ENCODE measurements around the gene ALPL.

The ALPL gene

DNA sequence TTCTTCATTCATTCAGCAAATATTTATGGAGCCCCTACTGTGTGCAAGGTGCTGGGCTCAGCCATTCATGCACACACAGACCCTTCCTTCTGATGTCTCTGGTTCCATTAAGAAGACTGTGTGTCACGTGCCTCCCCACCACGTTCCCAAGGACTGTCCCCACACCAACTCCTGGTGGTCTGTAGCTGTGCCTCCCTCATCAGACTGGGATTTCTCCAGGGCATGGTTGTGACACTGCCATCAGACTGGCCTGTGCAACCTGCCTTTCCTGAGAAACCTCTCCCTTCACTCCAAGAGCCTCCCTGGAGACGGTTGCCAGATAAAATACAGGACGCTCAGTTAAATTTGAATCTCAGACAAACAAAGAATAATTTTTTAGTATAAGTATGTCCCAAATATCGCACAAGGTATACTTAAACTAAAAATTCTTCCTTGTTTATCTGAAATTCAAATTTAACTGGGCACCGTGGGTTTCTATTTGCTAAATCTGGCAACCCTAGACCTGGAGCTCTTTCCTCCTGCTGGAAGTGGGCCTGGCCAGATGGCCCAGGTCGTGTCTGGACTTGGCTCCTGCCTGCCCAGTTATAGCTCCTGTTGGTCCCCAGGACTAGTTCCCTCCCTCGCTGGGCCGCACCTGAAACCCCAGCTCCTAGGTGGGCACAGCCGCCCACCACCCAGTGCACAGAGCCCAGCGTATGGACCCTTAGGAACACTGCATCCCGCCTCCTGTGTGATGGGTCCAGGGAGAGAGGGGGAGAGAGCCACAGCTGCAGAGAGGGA is 83.1 kb downstream of the ALPL start:
- in situ Hi-C loops (cut with MboI; ENCODE audit: low sequenced_read_pairs): no loop called here
- Histone ChIP-seq H3K27me3 (ENCODE audit: low read depth) (no peaks in the 10 kb centered on the region), H3K4me1 (no peaks in the 10 kb centered on the region), H3K9me3 (no peaks in the 10 kb centered on the region), H3K4me3 (no peak overlapping the region), H3K36me3 (replicated peaks) (no peaks in the 10 kb centered on the region)
- no peak for DNase-seq (ENCODE audit: low spot score in 2 of 2)

DNA sequence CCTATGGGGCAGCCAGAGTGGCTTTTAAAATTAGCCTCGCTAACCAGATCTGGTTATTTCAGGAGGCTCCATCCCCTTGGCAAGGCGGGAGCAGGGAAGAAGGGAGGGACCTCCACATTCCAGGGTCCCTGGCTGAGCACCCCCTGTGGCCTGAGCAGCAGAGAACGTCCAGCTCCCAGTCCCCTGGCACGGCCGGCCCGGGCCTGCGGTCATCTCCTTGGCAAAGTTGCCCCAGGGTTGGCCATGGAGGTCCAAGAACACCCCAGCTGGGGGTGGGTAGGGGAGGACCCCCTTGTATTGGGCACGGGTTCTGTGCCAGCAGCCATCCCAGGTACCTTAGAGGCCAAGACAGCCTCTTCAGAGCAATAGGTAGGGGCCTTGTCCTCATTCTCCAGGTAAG is 84.0 kb downstream of the ALPL start:
- no peaks in the 10 kb centered on the region for H3K27me3 ChIP-seq (ENCODE audit: low read depth)
- in situ Hi-C loops (cut with MboI; ENCODE audit: low sequenced_read_pairs): no loop called here
- no peak overlapping the region for H3K4me3 ChIP-seq
- DNase-seq (ENCODE audit: low spot score in 2 of 2): no peak
- H3K36me3 ChIP-seq (replicated peaks): no peaks in the 10 kb centered on the region
- no peaks in the 10 kb centered on the region for H3K9me3 ChIP-seq
- no peaks in the 10 kb centered on the region for H3K4me1 ChIP-seq

DNA sequence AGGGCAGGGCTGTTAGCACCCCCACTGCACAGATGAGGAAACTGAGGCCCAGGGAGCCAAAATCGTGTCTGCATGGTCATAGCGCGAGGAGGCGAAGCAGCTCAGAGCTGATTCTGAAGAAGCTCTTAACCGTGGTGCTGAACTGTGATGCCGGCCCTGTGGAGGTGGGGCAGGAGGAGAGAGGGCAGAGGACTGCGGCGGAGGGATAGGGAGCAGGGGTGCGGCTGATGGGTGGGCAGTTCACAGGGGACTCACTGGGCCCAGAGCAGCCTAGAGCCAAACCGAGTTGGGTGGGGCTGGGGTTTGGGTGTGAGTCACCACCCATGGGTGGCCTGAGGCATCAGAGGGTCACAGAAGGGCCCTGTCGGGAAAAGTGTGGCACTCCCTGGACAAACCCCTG is 85.3 kb downstream of the ALPL start:
- no peak for DNase-seq (ENCODE audit: low spot score in 2 of 2)
- no peaks in the 10 kb centered on the region for H3K9me3 ChIP-seq
- no peaks in the 10 kb centered on the region for H3K4me1 ChIP-seq
- no peaks in the 10 kb centered on the region for H3K27me3 ChIP-seq (ENCODE audit: low read depth)
- H3K36me3 ChIP-seq (replicated peaks): no peaks in the 10 kb centered on the region
- no peak overlapping the region for H3K4me3 ChIP-seq
- in situ Hi-C loops (cut with MboI; ENCODE audit: low sequenced_read_pairs): no loop called here

DNA sequence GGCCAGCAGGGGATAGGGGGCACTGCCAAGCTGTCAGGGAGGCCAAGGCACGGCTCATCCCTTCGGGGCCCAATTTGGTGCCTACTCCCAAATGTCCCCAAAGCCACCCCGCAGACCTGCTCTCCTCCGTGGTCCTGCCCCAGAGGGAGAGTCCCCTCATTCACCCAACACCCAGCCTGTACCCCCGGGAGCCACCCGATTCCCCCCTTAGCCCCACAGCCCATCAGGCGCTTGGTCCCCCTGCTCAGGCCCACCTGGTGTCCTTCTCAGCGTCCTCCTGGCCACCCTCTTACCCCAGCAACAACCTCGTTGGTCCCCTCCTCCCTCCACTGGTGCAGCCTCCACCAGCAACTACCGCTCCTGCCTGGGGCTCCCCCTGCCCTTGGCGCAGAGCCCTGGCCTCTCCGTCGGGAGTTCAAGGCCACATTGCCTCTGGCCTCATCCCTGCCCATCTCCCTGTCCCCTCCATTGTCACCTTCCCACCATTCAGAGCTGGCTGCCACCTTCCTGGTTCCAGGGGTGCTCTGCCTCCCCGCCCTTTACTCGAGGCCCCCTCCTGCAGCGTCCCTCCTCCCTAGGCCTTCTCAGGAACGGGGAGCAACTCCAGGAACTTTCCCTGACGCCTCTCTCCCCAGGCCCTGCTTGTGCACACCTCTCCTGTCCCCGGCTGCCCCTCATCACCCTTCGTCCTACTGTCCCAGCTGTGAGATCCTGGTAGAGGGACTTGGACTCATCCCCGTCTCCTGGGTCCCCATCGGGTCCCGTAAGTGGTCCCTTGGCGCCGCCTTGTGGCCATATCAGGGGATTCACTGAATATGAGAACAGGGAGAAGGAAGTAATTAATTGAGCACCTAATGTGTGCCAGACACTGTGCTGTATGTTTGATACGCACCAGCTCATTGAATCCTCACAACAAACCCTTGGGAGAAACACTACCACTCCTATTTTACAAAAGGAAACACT is 86.0 kb downstream of the ALPL start:
- Histone ChIP-seq H3K4me1 (no peaks in the 10 kb centered on the region), H3K36me3 (replicated peaks) (no peaks in the 10 kb centered on the region), H3K4me3 (no peak overlapping the region), H3K9me3 (no peaks in the 10 kb centered on the region), H3K27me3 (ENCODE audit: low read depth) (no peaks in the 10 kb centered on the region)
- peak; percentile 24 to 84 for DNase-seq (ENCODE audit: low spot score in 2 of 2)
- in situ Hi-C loops (cut with MboI; ENCODE audit: low sequenced_read_pairs): no loop called here

DNA sequence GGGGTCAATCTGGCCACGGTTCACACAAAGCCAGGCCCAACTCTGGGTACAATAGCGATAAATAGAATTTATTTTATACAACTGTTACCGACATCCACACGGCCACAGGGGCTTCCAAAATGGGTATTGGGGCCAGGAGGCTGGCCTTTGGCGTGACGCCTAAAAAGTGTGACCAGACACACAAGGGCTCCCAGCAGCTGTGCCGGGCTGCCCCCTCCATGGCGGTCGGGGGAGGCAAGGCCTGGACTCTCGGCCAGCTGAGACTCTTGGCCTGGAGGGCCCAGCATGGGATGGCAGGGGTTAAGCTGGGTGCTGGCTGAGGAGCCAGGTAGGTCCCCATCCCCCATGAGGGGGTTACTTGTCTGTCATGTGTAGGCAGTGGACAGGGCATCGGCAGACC is 87.0 kb downstream of the ALPL start:
- Histone ChIP-seq H3K36me3 (replicated peaks) (no peaks in the 10 kb centered on the region), H3K4me1 (no peaks in the 10 kb centered on the region), H3K27me3 (ENCODE audit: low read depth) (no peaks in the 10 kb centered on the region), H3K9me3 (no peaks in the 10 kb centered on the region), H3K4me3 (no peak overlapping the region)
- in situ Hi-C loops (cut with MboI; ENCODE audit: low sequenced_read_pairs): no loop called here
- DNase-seq (ENCODE audit: low spot score in 2 of 2): no peak

DNA sequence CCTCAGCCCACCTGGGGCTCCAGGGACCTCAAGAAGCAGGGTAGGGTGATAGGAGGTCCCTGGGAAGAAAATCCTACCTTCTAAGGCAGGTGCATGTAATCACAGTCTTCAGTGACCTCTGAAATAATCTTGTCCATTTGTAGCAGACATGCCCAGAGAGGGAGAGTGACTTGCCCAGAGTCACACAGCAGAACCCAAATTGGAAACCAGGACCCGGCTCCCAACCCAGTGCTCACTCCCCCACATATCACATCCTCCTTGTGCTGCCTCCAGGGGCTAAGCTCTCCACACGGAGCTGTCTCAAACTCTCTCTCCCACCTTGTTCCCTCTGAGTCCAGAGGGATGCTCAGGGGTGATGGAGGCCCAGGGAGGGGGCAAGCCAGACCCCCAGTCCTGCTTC is 87.4 kb downstream of the ALPL start:
- Histone ChIP-seq H3K4me1 (no peaks in the 10 kb centered on the region), H3K4me3 (no peak overlapping the region), H3K9me3 (no peaks in the 10 kb centered on the region), H3K27me3 (ENCODE audit: low read depth) (no peaks in the 10 kb centered on the region), H3K36me3 (replicated peaks) (no peaks in the 10 kb centered on the region)
- no peak for DNase-seq (ENCODE audit: low spot score in 2 of 2)
- in situ Hi-C loops (cut with MboI; ENCODE audit: low sequenced_read_pairs): no loop called here

DNA sequence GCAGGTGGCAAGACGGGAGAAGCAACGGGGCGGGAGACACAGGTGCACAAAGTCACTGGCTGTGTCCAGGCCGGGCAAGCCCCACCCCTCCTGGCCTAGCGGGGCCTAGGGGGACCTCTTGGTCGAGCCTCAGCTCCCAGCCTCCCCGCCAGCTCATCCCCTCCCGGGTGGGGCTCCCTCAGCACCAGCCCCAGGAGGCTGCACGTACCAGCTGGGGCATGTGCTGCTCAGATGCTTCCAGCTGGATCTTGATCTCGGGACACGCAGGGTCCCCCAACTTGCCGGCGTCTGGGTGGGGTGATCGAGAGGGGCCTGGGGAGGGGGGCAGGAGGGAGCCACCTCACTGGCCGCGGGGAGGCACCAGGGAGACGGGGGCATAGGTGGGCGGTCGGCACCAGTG is 88.5 kb downstream of the ALPL start:
- H3K4me3 ChIP-seq: no peak overlapping the region
- in situ Hi-C loops (cut with MboI; ENCODE audit: low sequenced_read_pairs): no loop called here
- H3K36me3 ChIP-seq (replicated peaks): no peaks in the 10 kb centered on the region
- H3K27me3 ChIP-seq (ENCODE audit: low read depth): no peaks in the 10 kb centered on the region
- no peaks in the 10 kb centered on the region for H3K9me3 ChIP-seq
- no peak for DNase-seq (ENCODE audit: low spot score in 2 of 2)
- no peaks in the 10 kb centered on the region for H3K4me1 ChIP-seq

DNA sequence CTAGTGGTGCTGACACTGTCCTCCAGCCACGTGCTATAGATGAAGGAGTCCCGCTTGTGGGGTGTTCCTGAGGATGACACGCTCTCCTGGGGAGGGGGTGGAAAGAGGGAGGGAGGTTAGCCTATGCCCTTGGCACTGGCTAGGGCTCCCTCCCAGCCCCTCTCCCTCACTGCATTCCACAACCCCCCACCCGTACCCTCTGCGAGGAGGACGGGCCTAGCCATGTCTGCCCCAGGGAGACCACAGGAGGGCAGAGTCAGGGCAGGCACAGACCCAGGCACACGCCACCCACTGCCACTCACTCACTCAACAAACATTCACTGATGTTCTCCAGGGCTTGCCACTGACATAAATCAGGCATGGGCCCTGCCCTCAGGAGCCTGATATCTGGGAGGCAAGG is 89.2 kb downstream of the ALPL start:
- H3K9me3 ChIP-seq: no peaks in the 10 kb centered on the region
- H3K27me3 ChIP-seq (ENCODE audit: low read depth): no peaks in the 10 kb centered on the region
- no peak overlapping the region for H3K4me3 ChIP-seq
- H3K36me3 ChIP-seq (replicated peaks): no peaks in the 10 kb centered on the region
- no peaks in the 10 kb centered on the region for H3K4me1 ChIP-seq
- in situ Hi-C loops (cut with MboI; ENCODE audit: low sequenced_read_pairs): no loop called here
- DNase-seq (ENCODE audit: low spot score in 2 of 2): no peak

DNA sequence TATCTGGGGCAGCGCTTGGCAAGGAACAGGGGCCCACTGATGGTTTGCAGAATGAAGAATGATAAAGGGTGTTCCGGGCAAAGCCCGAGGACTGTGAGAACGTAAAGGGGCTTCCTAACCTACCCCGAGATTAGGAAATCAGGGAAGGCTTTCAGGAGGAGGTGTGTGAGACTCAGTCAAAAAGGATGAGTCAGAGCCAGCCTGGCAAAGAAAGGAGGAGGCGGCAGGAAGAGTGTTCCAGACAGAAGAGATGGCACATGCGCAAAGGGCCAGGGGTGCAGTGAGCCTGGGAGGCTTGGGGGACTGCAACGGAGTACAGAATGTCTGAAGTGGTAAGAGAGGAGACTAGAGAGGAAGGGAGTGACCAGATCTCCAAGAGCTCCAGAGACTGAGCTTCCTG is 89.7 kb downstream of the ALPL start:
- Histone ChIP-seq H3K27me3 (ENCODE audit: low read depth) (no peaks in the 10 kb centered on the region), H3K4me1 (no peaks in the 10 kb centered on the region), H3K36me3 (replicated peaks) (no peaks in the 10 kb centered on the region), H3K4me3 (no peak overlapping the region), H3K9me3 (no peaks in the 10 kb centered on the region)
- DNase-seq (ENCODE audit: low spot score in 2 of 2): no peak
- in situ Hi-C loops (cut with MboI; ENCODE audit: low sequenced_read_pairs): no loop called here

DNA sequence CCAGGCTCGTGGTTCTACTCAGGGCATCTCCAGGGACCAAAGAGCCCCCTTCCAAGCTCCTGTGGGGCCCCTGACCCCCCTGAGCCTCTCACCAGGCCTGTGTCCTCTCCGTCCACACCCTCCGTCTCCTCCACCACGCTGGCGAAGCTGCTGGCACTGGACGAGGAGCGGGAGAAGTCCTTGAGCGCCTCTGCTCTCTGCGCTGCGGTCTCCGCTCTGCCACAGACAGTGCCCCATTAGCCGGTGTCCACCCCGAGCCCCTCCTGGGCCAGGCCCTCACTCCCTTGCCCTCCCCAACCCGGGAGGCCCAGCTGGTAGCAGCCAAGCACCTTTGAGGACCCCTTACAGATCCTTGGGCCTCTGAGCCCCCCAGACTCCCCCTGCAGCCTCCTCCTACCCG is 90.2 kb downstream of the ALPL start:
- Histone ChIP-seq H3K4me3 (no peak overlapping the region), H3K9me3 (no peaks in the 10 kb centered on the region), H3K27me3 (ENCODE audit: low read depth) (no peaks in the 10 kb centered on the region), H3K36me3 (replicated peaks) (no peaks in the 10 kb centered on the region), H3K4me1 (no peaks in the 10 kb centered on the region)
- DNase-seq (ENCODE audit: low spot score in 2 of 2): no peak
- in situ Hi-C loops (cut with MboI; ENCODE audit: low sequenced_read_pairs): no loop called here

DNA sequence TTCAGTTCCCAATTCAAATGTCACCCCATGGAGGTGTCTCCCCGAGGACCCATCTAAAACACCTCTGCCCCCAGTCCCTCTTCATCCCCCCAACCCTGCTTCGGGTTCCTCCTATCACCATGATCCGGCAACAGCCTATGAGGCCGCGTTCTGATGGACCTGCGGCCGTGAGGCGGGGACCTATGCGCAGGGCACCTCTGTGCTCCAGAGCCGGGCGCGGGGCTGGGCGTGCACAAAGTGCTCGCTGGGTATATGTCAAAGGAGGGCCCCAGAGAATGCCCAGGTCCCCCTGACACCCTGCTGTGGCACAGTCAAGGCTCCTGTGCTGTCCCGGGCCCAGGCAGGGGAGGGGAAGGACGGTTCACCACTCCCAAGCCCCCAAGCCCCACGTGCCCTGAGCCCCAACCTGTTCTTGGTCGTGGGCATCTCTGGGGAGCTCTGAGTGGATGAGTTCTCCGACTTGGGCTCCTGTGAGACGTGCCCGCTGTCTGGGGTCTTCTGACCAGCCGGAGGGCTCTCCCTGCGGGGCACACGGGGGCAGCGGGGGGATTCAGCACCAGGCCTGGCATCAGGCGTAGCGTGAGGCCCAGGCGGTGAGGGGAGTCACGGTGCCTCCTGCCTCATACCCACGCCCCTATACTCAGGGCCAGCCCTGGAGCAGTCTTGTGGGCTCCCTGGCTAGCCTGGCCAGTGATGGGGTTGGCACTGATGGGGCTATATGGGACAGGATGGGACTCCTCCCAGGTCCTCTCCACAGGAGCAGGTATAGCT is 92.2 kb downstream of the ALPL start:
- H3K9me3 ChIP-seq: no peaks in the 10 kb centered on the region
- no peaks in the 10 kb centered on the region for H3K4me1 ChIP-seq
- in situ Hi-C loops (cut with MboI; ENCODE audit: low sequenced_read_pairs): no loop called here
- no peaks in the 10 kb centered on the region for H3K27me3 ChIP-seq (ENCODE audit: low read depth)
- no peak for DNase-seq (ENCODE audit: low spot score in 2 of 2)
- no peak overlapping the region for H3K4me3 ChIP-seq
- H3K36me3 ChIP-seq (replicated peaks): no peaks in the 10 kb centered on the region

DNA sequence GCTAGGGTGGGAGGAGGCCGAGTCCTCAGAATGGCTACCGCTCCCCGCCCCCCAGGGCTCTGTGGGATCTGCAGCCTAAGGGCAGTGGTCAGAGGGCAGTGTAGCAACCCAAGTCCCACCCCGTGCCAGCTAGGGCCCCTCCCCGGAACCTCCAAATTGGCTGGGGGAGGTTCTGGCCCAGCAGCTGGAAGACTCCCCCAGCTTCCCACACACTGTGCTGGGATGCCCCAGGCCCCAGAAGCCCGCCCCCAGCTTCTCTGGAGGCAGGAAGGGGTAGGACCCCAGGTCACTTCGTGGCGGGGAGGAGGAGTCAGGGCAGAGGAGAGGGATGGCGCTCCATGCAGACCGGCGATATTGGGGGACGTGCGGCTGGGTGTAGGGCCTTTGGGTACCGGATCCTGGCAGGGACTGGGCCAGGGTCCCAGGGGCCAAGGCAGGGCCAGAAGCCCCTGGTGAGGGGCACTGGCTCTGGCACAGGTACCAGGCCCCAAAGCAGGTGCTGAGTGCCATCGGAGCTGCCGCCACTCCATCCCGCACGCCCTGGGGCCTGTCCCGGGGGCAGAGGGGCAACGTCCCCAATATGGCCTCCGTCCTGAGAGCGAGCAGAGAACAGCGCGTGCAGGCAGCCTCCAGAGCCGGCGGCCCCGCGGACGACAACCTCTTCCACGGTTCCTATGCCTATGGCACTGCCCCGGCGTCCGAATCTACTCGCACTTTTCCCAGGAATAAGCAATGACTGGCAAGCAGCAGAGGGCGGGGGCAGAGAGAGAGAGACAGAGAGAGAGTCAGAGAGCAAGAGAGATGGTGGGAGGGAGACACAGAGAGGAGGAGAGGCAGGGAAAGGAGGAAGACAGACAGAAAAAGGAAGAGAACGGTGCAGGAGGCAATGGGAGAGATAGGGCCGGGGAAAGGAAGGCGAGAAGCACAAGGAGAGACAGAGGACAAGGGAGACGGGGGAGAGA is 94.2 kb downstream of the ALPL start:
- H3K27me3 ChIP-seq (ENCODE audit: low read depth): no peaks in the 10 kb centered on the region
- no peak overlapping the region for H3K4me3 ChIP-seq
- no peaks in the 10 kb centered on the region for H3K36me3 ChIP-seq (replicated peaks)
- no peaks in the 10 kb centered on the region for H3K9me3 ChIP-seq
- peaks cover 7% of the 10 kb centered on the region; the same call in 1 of the 2 replicates for H3K4me1 ChIP-seq
- in situ Hi-C loops (cut with MboI; ENCODE audit: low sequenced_read_pairs): no loop called here
- no peak for DNase-seq (ENCODE audit: low spot score in 2 of 2)

All from HAP-1 (cell line).